MCF 10A (cell line): ENCODE measurements around the gene ABCB8. TPM values are rescaled to one million over a fixed set of nuclear protein-coding genes. Genes with fewer than 3 reads are reported as not detected.

ENCODE experiments used
- Bru-seq: library from RNA; stranded (reverse); fragments of 400-500 nt; gene quantifications from one replicate; lab custom pipeline; 2021; lab: Mats Ljungman, UMichigan
- BruChase-seq, 2 experiments: library from RNA; stranded (reverse); fragments of 400-500 nt; gene quantifications; one replicate each; lab custom pipeline; 2021; lab: Mats Ljungman, UMichigan
- BruUV-seq: library from RNA; stranded (reverse); fragments of 400-500 nt; replicated peaks from 2 replicates; lab custom pipeline; 2021; lab: Mats Ljungman, UMichigan
- CTCF ChIA-PET: fragments of 300-600 bp; sonication (Branson Sonifier 250); formaldehyde crosslinking; extraction: SDS; loops from one replicate; lab custom pipeline; 2021; ENCODE audit warnings: antibody characterized with exemption, inconsistent platforms; lab: Yijun Ruan, JAX
- POLR2A ChIA-PET: fragments of 300-600, 350-650 bp; sonication (Branson Sonifier 250); formaldehyde crosslinking; extraction: SDS; loops from one replicate; lab custom pipeline; 2020; ENCODE audit warnings: antibody characterized with exemption, inconsistent platforms; lab: Yijun Ruan, JAX
- DNase-seq: peaks from one replicate; pipeline ENCODE4 v3.0.0-alpha.2; 2018; ENCODE audit not compliant: unreplicated experiment
- H3K27ac Mint-ChIP-seq: one replicate; pipeline ENCODE4 v1.8.0; 2022; ENCODE audit warnings: mild to moderate bottlenecking, low read depth, mixed read lengths; ENCODE audit not compliant: unreplicated experiment
- H3K27me3 Mint-ChIP-seq: one replicate; pipeline ENCODE4 v1.8.0; 2022; ENCODE audit warnings: mixed read lengths; ENCODE audit not compliant: insufficient read depth, unreplicated experiment
- H3K36me3 Mint-ChIP-seq: one replicate; pipeline ENCODE4 v1.8.0; 2022; ENCODE audit warnings: mild to moderate bottlenecking, moderate library complexity, mixed read lengths; ENCODE audit not compliant: insufficient read depth, unreplicated experiment
- H3K4me1 Mint-ChIP-seq: one replicate; pipeline ENCODE4 v1.8.0; 2022; ENCODE audit warnings: mixed read lengths; ENCODE audit not compliant: insufficient read depth, unreplicated experiment
- H3K4me3 Mint-ChIP-seq: one replicate; pipeline ENCODE4 v1.8.0; 2022; ENCODE audit warnings: mild to moderate bottlenecking, moderate library complexity, mixed read lengths; ENCODE audit not compliant: unreplicated experiment
- H3K9me3 Mint-ChIP-seq: one replicate; pipeline ENCODE4 v1.8.0; 2022; ENCODE audit warnings: mixed read lengths; ENCODE audit not compliant: unreplicated experiment
- intact Hi-C: fragments of 100-400 bp; cut with micrococcal nuclease; formaldehyde crosslinking; loops from 2 replicates; pipeline ENCODE4 v1.14.1; 2022
- long read RNA-seq: library from polyadenylated mRNA; stranded (forward); transcript quantifications from one replicate; pipeline ENCODE4 v2.0.0, GENCODE V29; 2022
- total RNA-seq: library from RNA; stranded (reverse); gene quantifications from 2 replicates; pipeline ENCODE4 v1.2.3, GENCODE V29; 2022
- TF ChIP-seq, protein P1 (sequence below): fragments of 200-600 bp; IDR thresholded peaks from one replicate; pipeline ENCODE4 v1.8.0; 2022; ENCODE audit warnings: antibody characterized with exemption, mild to moderate bottlenecking; ENCODE audit not compliant: unreplicated experiment

The ABCB8 gene
- total RNA-seq (73.4 and 76.1 TPM in 2 replicates), Bru-seq, nascent RNA (percentile 70 among the genes with signal in this experiment), BruChase-seq, experiment 1, labeled RNA remaining after a 6-hour chase (percentile 81 among the genes with signal in this experiment), BruChase-seq, experiment 2, labeled RNA remaining after a 2-hour chase (percentile 79 among the genes with signal in this experiment)
- long read RNA-seq, full-length matches to known transcripts: 59 of 97 reads
- long read RNA-seq, partial matches to known transcripts: 18 of 97 reads
- long read RNA-seq, other reads (novel, unspliced or antisense): 20 of 97 reads

DNA sequence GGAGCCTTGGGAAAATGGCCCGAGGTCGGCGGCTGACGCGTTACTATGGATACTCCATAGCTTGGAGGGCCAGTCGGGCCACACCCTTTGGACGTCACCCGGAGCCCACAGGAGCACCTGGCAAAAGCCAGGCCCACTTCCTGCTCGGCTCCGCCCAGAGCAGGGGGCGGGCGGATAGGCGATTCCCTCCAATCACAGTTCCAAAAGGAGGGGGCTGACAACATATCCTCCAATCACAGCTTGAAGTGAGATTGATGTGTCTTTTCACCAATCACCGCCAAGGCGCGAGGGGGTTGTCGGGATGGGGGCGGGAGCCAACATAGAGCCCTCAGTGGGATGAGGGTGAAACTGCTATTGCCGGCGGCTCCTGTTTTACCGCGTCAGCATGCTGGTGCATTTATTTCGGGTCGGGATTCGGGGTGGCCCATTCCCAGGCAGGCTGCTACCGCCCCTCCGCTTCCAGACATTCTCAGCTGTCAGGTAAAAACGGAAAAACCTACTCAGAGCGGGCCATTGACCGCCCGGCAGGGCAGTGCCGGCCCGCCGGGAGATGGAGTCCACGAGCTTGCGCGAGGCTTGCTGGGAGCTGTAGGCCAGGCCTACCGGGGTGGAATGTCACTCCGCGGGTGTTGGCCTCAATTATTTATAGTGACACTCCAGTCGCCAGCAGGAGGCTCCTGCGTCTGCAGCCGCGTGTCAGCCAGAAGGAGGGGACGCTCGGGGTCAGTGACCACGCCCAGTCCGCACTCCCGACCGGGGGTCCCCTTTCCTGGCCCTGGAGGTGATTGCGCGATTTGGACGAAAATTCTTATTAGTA lies at the start of gene ABCB8:
TSS of gene ABCB8 (plus strand) at position 320 of the 817 bp plus-strand sequence. CDS start at position 386, 66 bp downstream.
- H3K36me3 Mint-ChIP-seq: peaks cover 18% of the 10 kb centered on the region
- H3K27me3 Mint-ChIP-seq: no peaks in the 10 kb centered on the region
- H3K4me3 Mint-ChIP-seq: peak within 1 kb of the TSS; percentile 97
- intact Hi-C loops: loop anchor here (1.0 to 2.0 kb wide), 4 partner anchors 30 to 83 kb away; partner anchors contain the start of gene FASTK
- H3K4me1 Mint-ChIP-seq: peaks cover 29% of the 10 kb centered on the region
- TF ChIP-seq, protein P1, sequence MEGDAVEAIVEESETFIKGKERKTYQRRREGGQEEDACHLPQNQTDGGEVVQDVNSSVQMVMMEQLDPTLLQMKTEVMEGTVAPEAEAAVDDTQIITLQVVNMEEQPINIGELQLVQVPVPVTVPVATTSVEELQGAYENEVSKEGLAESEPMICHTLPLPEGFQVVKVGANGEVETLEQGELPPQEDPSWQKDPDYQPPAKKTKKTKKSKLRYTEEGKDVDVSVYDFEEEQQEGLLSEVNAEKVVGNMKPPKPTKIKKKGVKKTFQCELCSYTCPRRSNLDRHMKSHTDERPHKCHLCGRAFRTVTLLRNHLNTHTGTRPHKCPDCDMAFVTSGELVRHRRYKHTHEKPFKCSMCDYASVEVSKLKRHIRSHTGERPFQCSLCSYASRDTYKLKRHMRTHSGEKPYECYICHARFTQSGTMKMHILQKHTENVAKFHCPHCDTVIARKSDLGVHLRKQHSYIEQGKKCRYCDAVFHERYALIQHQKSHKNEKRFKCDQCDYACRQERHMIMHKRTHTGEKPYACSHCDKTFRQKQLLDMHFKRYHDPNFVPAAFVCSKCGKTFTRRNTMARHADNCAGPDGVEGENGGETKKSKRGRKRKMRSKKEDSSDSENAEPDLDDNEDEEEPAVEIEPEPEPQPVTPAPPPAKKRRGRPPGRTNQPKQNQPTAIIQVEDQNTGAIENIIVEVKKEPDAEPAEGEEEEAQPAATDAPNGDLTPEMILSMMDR: peak; percentile 37
- ChIA-PET POLR2A (interaction anchor here (0.6 to 2.6 kb wide), 19 partner anchors 9 to 1833 kb away, joined by 3 to 42 read pairs (median 4); partner anchors contain the start of genes AGAP3, ASIC3, CDK5 and FASTK), CTCF (interaction anchor here (0.6 to 2.7 kb wide), 19 partner anchors 10 to 1345 kb away, joined by 3 to 12 read pairs (median 3); no protein-coding TSS in a partner anchor)
- DNase-seq: peak; percentile 99
- H3K9me3 Mint-ChIP-seq: no peaks in the 10 kb centered on the region
- TSS peak; percentile 78 for BruUV-seq
- peak within 1 kb of the TSS; percentile 100 for H3K27ac Mint-ChIP-seq

DNA sequence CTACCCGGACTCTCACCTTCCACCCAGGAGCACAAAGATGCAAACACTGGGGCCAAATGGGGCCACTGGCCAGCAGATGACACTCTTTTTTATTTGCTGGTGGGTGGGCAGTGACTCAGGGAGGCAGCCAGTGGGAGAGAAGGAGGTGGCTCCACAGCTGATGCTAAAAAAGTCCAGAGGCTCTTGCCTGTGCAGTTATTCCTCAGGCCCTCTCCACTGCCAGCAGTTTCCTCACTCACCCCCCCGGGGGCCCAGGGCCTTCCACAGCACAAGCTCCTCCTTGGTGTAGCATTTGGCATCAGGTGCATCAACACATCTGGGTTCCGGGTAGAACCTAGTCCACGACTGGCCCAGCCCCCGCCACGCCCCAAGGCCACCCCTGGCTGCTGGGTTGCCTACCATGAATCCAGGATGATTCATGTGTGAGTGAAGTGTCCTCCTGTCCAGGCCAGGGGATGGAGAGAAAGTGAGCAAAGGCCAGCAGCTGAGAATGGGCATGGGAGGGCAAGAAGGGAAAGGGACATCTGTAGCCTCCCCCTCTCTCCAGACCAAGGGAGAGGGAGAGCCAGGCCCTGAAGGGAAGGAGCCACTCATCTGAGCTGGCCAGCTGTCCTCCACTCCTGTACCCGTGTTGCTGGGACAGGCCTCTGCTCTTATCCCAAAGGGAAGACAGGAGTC lies 48.4 kb upstream of the ABCB8 start:
- Mint-ChIP-seq H3K4me3 (no peak overlapping the region), H3K27ac (no peak overlapping the region), H3K4me1 (peaks cover 14% of the 10 kb centered on the region), H3K9me3 (no peaks in the 10 kb centered on the region), H3K36me3 (no peaks in the 10 kb centered on the region), H3K27me3 (peaks cover 66% of the 10 kb centered on the region)
- ChIA-PET CTCF (interaction anchor here (0.7 to 1.1 kb wide), 4 partner anchors 17 to 201 kb away, joined by 3 to 12 read pairs (median 4); no protein-coding TSS in a partner anchor), POLR2A (interaction anchor here (0.6 to 0.8 kb wide), 2 partner anchors 14 to 101 kb away, joined by 3 read pairs; partner anchors contain the start of gene FASTK)
- TF ChIP-seq, protein P1: no peak
- DNase-seq: no peak
- intact Hi-C loops: no loop called here
- BruUV-seq: no TSS peak

DNA sequence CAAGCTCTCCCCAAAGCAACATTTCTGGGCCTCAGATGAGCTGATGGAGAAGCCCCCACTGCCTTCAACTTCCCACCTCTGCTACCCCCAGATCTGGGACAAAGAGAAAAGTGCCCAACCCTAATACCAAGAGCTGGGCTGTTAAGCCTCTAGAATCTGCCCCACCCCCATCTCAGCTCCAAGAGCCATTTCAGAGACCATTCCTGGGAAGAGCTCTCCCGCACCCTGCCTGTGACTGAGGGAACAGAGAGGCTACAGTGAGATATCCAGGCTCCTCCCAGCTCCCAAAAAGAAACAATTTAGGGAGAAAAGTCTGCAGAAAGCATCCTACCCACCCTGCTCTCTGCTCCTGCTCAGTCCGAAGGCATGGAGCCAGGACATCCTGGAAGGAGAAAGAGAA lies 47.6 kb upstream of the ABCB8 start:
- DNase-seq: no peak
- peaks cover 66% of the 10 kb centered on the region for H3K27me3 Mint-ChIP-seq
- no peak overlapping the region for H3K4me3 Mint-ChIP-seq
- ChIA-PET CTCF (interaction anchor here (0.7 to 1.1 kb wide), 4 partner anchors 82 to 655 kb away, joined by 3 to 12 read pairs (median 4); no protein-coding TSS in a partner anchor), POLR2A (interaction anchor here (0.8 kb wide), 1 partner anchor 100 kb away, joined by 3 read pairs; the partner anchor contains the start of gene FASTK)
- H3K36me3 Mint-ChIP-seq: no peaks in the 10 kb centered on the region
- intact Hi-C loops: no loop called here
- no peak overlapping the region for H3K27ac Mint-ChIP-seq
- TF ChIP-seq, protein P1: no peak
- no TSS peak for BruUV-seq
- peaks cover 14% of the 10 kb centered on the region for H3K4me1 Mint-ChIP-seq
- H3K9me3 Mint-ChIP-seq: no peaks in the 10 kb centered on the region
